ENCODE measurements around the gene LRMDA.

DNA sequence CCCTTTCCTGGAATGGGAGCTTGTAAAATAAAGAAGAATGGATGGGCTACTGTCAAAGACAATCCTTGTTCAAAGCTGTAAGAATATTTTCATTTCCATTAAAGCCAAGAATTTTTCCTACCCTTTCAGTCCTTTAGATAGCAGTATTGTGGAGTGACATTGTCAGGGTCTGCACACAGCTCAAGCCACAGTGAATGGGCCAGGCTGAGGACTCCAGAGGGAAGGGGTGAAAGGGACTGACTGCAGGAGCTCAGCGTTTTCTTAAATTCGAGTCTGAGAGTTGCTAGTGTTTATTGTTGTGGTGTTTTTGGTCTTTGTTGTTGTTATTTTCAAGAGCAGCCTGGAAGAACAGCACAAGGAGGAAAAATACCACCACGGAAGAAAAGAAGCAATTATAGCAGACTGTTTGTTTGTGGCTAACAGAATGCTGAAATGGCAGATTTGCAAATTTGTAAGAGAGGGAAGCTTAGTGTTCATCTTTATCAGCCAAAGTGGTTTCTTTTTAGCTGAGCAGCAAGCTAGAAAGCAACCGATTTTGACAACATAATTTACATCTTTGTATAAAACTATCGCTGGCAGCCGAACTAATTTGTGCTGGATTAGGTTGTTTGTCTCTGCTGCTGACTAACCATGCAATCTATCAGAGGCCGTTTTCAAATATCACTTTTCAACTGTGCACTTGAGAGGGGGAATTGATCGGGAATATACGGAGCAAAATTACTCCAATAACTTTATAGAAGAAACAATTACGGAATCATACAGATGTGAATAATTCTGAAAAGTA is 192.1 kb downstream of the LRMDA start:
- TF ChIP-seq POLR2AphosphoS5 (IDR thresholded peaks at IDR 0.05) (no peak), POLR2A (IDR thresholded peaks at IDR 0.05) (no peak)
- TF ChIP-seq, protein P1, sequence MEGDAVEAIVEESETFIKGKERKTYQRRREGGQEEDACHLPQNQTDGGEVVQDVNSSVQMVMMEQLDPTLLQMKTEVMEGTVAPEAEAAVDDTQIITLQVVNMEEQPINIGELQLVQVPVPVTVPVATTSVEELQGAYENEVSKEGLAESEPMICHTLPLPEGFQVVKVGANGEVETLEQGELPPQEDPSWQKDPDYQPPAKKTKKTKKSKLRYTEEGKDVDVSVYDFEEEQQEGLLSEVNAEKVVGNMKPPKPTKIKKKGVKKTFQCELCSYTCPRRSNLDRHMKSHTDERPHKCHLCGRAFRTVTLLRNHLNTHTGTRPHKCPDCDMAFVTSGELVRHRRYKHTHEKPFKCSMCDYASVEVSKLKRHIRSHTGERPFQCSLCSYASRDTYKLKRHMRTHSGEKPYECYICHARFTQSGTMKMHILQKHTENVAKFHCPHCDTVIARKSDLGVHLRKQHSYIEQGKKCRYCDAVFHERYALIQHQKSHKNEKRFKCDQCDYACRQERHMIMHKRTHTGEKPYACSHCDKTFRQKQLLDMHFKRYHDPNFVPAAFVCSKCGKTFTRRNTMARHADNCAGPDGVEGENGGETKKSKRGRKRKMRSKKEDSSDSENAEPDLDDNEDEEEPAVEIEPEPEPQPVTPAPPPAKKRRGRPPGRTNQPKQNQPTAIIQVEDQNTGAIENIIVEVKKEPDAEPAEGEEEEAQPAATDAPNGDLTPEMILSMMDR (IDR thresholded peaks at IDR 0.05), result no peak

Measured in transverse colon (tissue), 4 donors.